GM18870 (cell line): ENCODE results near the gene NDUFA11.
A peak's percentile ranks its signal among the peaks of the same experiment; 100 is the strongest.

Experiments used
- ATAC-seq: cut with Tn5 transposase; IDR thresholded peaks from one replicate; pipeline ENCODE4 v1.9.1; 2021; ENCODE audit warnings: moderate library complexity; ENCODE audit not compliant: unreplicated experiment

The NDUFA11 gene

DNA sequence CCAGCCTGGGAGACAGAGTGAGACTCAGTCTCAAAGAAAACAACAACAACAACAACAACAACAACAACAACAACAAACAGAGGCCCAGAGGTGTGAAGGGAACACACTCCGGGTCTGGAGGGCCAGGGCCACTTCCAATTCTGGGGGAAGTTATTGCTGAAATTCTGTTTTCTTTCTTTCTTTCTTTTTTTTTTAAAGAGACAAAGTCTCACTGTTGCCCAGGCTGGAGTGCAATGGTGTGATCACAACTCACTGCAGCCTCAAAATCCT lies 7.0 kb upstream of the NDUFA11 start:
- no peak for ATAC-seq

DNA sequence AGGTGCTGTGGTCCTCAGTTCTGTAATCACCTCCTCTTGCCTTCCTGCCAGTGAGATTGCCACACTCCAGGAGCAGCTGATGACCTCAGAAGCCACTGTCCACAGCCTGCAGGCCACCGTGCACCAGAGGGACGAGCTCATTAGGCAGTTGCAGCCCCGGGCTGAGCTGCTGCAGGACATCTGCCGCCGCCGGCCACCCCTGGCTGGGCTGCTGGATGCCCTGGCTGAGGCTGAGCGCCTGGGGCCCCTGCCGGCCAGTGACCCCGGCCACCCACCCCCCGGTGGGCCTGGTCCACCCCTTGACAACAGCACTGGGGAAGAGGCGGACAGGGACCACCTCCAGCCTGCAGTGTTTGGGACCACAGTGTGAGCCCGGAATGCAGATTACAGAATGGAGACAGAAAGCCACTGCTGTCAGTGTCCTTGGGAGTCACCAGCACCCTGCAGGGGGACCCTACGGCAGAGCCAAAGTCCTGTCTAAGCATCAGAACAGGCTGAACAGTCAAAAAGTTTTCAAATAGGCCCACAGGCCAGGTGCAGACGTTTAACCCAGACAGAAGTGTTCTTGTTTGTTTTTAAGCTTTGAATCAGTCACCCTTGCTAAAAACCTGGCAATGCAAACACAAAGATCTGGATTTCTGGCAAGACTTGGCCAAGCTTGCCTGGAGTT lies 5.3 kb upstream of the NDUFA11 start:
- no peak for ATAC-seq

DNA sequence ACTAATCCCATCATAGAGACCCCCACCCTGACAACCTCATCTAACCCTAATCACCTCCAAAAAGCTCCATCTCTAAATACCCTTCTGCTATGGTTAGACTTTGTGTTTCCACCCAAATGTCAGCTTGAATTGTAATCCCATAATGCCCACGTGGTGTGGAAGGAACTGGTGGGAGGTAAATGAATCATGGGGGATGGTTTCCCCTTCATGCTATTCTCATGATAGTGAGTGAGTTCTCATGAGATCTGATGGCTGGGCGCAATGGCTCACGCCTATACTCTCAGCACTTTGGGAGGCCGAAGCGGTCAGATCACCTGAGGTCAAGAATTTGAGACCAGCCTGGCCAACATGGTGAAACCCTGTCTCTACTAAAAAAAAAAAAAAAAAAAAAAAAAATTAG lies 3.7 kb upstream of the NDUFA11 start:
- no peak for ATAC-seq

DNA sequence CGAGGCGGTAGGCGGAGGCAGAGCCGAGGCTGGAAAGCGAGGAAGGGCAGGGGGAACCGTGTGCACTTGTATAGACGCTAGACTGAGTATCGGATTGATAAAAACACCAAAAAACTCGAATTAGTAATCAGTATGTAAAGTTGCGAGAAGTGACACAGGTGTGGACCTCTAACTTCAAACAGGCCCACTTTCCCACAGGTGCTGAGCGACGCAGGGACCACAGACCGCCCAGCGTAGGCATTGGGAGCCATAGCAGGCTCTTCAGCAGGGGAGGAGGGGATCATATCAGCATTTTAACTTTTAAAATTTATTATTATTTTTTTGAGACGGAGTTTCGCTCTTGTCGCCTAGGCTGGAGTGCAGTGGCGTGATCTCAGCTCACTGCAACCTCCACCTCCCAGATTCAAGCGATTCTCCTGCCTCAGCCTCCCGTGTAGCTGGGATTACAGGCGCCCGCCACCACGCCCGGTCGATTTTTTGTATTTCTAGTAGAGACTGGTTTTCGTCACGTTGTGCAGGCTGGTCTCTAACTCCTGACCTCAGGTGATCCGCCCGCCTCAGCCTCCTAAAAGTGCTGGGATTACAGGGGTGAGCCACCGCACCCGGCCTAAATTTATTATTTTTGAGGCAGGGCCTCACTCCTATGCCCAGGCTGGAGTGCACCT lies 1.7 kb upstream of the NDUFA11 start:
- ATAC-seq, result no peak

DNA sequence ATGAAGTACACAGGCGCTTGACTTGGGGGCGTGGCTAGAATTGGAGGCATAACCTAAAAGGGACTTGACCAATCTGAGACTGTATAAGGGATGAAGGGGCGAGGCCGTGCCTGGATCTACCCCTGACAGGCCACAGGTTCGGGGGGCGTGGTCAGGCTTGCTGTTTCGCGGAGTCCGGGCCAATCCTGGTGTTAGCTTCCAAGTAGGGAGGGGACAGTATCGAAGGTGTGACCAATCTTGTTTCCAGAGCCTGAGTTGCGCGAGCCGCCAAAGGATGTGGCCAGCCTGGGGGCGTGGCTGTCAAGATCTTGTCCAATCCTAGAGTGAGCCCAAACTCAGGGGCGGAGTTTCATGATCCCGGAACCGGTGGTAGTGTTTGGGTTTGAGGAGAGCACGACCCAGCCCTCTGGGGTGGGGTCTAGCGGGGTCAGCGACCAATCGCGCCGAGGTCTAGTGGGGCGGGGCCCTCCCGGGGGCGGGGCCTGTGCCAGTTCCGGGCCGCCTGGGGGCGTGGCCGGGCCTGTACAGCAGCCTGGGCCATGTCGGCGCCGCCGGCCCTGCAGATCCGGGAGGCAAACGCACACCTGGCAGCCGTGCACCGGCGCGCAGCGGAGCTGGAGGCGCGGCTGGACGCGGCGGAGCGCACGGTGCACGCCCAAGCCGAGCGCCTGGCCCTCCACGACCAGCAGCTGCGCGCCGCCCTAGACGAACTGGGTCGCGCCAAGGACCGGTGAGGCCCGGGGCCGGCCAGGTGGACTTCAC lies 943 bp upstream of the NDUFA11 start, which contains the start of gene VMAC:
Gene VMAC, plus strand, starts transcription at position 521 of the 762 bp plus-strand sequence. Its CDS starts 19 bp downstream, at position 540.
- peak; percentile 83 for ATAC-seq

DNA sequence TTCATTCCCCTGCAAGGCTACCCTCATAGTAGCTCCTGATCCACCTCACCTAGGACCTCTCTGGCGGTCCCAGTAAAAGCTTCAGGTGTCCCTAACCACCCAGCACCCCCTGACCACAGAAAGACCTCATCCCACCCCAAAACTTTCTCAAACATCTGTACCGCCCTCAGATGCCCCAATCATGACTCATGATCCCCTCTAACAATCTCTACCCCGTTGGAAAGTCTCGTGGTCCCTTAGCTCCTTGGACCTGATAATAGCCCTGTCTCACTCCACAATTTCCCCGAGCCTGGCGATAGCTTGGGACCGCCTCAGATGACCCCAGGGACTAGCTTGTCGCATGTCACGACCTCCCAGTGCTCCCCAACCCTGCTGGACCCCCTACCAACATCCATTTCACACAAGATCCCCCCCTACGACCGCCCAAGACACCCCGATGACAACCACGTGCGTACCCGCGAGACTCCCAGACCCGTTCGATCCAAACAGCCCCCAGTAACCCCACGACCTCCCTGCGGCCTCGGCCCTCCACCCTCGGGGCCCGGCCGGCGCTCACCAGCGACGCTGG lies 450 bp downstream of the NDUFA11 start:
- no peak for ATAC-seq

DNA sequence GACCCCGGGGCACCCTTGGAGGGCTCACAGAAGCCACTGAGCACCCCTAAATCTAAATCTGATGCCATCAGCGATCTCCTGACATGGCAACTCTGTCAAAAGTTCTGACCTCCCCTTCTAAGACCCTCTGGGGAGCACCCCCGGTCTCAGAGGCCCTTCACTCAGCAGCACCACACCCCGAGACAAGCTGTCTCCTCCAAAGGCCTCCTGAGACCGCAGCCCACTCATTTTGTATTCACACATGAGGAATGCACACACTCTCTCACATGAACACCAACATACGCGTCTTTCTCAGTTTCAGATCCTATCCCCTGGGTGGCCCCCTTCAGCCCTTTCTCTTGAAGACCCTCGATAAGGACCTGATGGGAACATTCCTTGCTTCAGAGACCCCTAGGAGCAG lies 2.6 kb downstream of the NDUFA11 start:
- no peak for ATAC-seq

DNA sequence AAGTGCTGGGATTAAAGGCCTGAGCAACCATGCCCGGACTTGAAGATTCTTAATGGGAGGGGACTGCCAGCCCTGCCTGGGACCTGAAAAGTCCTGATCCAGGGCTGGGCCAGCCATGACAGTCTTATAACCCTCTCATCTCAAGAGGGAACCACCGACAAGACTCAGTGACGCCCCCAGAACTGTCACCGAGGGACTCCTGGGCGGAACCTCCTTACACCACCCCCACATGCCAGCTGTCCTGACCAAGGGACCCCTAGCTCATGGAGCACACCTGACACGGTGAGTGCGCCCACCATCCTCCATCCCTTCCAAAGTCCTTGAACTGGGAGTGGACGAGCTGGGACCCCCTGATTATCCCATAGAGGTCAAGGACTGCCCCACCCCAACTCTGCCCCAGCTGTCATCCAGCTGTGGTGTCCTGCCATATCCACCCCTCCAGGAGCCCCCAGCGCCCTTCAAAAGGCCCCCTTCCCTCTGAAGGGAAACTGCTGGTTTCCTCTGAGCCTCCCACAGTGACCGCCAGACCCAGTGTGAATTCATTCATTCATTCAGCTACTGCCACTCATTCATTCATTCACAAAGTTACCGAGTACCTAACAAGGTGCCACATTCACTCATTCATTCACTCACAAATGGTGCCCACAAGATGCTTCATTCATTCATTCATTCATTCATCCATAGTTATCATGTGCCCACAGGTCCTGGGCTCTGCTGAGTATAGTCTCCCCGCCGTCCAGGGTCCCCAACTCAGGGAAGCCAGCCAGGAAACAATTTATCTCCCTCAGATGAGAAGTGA lies 3.7 kb downstream of the NDUFA11 start:
- ATAC-seq, result no peak

DNA sequence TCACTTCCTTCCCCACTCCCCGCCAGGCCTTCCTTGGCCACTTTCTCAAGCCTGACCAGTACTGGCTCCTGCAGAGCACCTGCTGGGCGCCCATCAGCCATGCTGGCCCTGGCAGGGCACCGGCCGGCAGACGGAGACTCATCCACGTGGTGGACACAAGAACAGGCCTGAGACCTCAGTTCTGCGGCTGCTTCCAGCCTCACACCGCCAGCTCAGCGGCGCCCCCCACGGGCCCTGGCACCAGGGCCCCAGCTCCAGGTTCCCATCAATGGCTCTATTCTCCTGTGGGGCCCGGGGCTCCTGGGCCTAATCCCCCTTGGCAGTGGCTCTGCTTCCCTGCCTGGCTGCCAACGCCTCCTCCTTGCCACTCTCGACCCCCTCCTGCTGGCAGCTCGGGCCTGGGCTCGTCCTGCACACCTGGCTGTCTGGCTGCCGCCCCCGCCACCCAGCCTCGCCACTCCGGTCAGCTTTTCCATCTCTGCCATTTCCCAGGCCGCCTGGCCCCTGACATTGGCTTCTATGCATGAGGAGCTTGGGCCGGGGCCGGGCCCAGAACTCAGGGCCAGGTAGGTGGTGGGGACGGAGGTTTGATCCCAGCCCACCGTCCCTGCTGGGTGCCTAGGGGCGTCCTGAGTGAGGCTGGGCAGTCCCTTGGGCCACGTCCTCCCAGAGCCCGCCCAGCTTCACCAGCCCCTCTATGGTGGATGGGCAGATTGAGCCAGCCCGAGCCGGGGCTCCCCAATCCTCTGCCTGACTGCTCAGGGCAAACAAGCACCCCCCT lies 6.2 kb downstream of the NDUFA11 start:
- no peak for ATAC-seq

DNA sequence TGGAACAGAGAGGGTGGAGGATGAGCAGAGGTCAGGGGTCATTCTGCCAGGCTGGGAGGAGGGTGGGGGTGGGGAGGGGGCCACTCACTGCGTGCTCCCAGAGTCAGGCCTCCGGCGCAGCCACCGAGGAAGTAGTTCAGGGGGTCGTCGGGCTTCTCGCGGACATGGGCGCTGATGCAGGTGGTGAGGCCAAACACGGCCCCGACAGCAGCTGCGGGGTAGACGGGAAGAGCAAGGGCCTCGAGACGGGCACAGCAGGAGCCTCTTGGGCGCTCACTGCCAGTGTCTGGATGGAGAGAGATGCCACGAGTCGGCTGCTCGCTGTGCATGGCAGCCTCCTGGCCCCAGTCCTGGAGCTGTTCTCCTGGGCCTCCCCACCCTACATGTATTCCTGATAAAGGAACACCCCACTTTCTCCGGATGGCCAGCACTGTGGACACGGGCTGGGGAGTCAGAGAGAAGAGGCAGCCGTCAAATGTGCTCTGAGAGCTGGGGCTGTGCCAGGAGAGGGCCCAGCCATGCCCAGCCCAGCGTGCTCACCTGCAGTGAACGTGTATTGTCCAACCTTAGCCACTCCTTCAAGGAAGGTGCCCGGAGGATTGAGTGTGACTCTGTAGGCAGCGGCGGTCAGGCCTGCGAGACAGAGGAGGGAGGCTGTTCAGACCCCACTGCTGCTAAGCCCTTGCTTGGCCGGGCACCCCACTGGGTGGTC lies 7.1 kb downstream of the NDUFA11 start:
- ATAC-seq, result no peak

DNA sequence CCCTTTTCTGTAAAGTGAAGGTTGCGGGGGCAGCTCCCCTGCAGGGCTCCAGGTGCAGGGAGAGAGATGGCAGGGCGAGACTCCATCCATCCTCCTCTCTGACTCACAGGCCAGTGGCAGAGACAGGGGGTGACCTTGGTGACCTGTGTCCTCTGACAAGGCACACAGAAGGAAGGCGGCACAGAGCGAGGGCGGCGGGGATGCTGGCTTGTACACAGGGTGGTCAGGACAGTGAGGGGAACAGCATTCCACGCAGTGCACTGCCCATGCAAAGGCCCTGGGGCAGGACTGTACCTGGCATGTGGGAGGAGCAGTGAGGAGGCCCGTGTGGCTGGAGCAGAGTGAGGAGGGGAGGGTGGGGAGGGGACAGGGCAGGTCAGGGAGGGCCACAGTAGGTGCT lies 7.7 kb downstream of the NDUFA11 start:
- ATAC-seq, result no peak

DNA sequence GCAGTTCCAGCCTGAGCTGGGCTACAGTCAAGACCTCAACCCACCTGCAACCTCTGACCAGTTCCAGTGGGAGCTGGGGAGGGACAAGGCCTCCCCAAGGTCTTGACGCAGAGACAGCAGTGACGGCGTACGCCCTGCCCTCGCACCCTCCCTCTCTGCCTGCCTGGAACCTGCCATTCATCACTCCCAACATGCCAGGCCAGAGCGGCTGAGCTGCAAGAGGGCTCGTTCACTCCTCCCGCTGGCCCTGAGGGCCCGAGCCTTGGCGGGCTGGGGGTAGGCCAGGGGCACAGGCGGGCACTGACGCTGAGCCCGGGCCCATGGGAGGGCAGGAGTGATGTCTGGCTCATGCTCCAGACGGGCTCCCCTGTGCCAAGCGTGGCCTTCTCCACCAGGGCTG lies 8.2 kb downstream of the NDUFA11 start:
- no peak for ATAC-seq

DNA sequence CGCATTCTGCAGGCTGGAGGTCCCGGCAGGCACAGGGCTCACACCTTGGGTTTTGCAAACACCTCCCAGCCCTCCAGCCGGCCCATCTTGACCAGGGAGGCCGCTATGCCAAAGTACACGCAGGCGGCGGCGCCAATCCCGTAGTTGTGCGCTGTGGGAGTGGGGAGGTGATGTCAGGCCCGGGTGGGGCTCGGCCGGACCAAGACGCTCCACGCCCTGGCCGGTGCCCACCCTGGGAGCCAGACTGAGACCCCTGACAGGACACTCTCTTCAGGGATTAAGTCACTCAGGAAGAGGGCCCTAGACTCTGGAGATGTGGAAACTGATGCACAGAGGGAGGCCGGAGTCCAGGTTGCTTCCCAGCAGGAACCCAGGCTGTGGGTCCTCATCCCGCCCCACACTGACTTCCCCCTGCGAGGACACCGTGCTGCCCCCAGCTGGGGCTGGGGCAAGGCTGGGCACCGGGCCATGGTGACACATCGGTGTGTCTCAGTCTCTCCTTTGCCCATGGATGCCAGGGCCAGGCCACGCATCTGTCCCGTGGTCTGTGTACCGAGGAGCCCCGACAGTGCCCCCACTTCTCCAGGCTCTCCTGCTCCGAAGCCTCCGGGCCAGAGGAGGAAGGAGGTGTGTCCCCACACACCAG lies 8.8 kb downstream of the NDUFA11 start:
- no peak for ATAC-seq

DNA sequence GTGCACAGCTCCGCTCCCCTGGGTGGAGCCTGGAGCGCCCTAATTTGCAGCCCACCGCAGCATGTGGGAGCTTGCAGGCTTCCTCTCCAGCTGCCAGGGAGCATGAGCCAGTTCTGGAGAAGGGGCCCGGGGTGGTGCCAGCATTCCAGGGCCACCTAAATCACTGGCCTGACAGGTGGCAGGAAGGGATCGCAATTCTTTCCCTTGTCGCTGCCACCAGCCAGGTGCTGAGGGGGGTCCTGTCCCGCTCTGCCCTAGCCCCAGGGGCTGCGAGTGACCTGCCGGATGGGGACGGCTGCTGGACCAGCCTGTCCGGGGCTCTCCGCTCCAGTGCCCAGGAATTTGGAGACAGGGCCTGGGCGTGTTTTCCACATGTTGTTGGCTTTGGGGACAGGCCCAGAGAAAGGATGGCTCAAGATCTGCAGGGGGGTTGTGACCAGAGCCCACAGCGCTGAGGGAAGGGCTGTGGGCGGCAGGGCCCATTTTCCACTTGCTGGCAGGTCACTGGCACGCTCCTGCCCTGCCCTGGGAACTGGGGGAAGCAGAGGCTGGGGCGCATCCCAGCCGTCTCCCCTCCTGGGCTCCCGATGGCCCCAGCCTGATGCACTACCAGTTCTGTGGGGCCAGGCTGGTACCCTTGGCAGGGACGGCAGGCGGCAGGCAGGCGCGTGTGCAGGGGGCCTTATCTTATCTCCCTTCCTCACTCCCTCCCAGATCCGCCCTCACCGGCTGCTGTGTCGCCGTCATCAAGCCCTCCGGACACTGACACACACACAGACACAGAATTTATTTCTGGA lies 9.5 kb downstream of the NDUFA11 start:
- no peak for ATAC-seq

DNA sequence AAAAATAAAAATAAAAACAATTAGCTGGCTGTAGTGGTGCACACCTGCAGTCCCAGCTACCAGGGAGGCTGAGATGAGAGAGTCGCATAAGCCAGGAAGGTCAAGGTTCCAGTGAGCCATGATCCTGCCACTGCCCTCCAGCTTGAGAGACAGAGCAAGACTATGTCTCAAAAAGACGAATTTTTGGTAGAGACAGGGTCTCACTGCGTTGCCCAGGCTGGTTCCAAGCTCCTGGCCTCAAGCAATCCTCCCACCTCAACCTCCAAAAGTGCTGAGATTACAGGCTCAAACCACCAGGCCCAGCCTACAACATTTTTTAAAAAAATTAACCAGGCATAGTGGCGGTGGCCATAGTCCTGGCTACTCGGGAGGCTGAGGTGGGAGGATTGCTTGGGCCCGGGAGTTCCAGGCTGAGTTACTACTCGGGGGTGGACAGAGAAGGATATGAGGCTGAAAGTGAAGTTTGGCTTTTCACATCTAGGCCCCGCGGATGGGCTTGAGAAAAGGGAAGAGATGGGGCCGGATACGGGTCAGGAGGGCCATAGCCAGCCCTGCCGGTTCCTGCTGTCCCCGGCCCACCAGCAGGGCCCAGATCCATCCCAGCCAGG lies 10.2 kb downstream of the NDUFA11 start:
- no peak for ATAC-seq

DNA sequence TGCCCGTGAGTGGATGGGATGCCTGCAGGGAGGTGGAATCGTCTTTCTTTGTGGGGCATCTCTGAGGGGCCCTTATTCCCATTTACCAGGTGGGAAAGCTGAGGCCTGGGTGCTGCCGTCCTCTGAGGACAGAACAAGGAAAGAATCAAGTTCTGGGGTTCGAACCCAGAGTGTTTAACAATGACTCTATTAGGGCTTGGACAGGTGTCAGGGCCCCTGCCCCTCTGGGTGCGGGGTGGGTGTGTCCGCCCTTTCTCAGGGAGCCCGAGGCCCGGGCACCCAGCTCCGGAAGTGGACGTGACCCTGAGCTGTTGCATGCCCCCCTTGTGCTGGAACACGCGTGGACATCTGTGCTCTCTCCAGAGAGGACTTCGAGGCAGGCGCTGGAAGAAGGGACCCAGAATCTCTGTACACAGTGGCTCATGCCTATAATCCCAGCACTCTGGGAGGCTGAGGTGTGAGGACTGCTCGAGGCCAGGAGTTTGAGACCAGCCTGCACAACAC lies 10.8 kb downstream of the NDUFA11 start:
- ATAC-seq, result no peak

DNA sequence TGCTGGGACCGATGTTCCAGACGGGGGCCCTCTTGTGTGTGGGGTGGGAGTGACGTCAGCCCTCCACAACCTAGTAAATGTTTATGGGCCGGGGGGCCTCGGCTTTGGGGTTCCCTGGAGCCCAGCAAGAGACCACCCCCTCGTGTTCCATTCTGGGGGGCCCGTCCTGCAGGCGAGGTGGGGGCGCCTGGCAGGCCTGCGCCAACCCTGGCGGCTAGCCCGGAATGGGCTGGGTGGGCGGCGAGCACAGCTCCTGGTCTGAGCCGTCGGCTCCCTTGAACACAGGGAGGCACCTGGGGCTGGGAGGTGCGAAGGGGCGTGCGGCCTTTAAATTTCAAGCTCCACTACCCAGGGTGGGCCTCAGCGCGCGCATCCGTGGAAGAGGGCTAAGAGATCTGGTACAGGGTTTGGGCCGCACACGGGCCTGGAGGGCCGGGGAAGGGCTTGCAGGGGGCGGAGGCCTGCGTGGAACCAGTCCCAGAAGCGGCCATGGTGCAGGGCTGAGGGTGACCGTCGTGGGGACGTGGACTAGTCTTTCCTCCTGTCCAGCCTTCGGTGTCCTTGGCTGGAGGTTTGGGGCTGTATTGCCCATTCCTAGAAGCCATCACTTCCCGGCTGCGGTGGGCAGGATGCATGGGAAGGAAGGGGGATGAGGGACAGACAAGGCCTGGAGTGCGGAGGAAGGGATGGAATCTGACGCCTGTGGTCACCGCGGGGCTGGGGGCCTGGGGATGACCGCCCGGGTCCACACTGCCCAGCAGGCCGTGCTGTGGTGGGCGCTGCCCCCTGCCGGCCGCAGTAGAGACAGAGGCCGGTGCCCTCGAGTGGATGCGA lies 11.4 kb downstream of the NDUFA11 start:
- no peak for ATAC-seq
